Epithelial cell of esophagus (primary cell): ENCODE measurements around the gene PIP4K2A.

Experiments used
- DNase-seq: peaks from one replicate; pipeline ENCODE4 v3.0.0; 2010; ENCODE audit warnings: low read depth
- H3K4me3 ChIP-seq: 2 replicates; pipeline ENCODE4 v1.5.1; 2011; ENCODE audit warnings: mild to moderate bottlenecking, low read length, control low read depth
- TF ChIP-seq, protein P1 (sequence below): IDR thresholded peaks from 2 replicates; pipeline ENCODE4 v1.5.1; 2011; ENCODE audit warnings: low read depth, mild to moderate bottlenecking, low read length, control low read depth, inconsistent platforms; ENCODE audit not compliant: insufficient read depth; ENCODE audit errors: missing control alignments

PIP4K2A gene

DNA sequence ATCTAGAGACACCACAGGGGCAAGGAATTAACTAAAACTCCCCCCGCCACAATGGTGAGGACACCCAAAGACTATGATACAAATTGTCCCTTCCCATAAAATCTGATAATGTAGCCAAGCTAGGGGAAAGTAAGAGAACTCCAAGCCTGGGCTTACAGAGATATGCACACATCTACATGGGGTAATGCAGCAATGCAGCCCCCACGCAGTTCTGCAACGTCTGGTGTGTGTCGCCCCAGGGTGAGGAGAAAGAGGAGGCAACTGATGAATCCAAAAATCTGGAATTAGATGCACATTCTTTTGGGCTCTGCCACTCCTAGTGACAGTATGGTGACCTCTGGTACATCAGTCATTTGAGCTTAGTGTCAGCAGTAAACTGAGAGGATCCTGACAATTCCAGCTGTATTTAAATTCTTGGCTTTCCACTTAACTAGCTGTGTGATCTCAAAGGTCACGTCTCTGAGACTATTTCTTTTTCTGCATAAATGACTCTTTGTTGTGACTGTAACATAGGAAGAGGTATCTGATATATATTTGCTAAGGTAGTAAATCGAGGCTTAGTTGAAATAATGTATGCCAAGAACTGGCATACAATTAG is 51.5 kb downstream of the PIP4K2A start:
- no peak for DNase-seq

DNA sequence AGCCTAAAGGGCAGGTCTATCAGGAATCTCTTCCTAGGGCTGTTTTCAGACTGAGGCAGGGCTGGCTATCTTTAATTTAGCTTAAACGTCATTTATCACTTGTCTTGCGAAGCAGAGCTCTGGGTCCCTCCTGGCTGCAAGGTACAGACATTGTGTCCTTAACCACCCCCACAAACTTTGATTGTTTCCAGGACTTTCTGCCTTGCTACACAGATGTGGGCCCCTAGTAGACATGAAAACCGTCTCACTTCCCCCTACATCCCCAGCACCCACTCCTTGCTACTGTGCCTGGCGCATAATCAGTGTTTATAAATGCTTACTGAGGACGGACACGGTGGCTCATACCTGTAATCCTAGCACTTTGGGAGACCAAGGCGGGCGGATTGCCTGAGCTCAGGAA is 54.5 kb downstream of the PIP4K2A start:
- no peak overlapping the region for H3K4me3 ChIP-seq
- TF ChIP-seq, protein P1, sequence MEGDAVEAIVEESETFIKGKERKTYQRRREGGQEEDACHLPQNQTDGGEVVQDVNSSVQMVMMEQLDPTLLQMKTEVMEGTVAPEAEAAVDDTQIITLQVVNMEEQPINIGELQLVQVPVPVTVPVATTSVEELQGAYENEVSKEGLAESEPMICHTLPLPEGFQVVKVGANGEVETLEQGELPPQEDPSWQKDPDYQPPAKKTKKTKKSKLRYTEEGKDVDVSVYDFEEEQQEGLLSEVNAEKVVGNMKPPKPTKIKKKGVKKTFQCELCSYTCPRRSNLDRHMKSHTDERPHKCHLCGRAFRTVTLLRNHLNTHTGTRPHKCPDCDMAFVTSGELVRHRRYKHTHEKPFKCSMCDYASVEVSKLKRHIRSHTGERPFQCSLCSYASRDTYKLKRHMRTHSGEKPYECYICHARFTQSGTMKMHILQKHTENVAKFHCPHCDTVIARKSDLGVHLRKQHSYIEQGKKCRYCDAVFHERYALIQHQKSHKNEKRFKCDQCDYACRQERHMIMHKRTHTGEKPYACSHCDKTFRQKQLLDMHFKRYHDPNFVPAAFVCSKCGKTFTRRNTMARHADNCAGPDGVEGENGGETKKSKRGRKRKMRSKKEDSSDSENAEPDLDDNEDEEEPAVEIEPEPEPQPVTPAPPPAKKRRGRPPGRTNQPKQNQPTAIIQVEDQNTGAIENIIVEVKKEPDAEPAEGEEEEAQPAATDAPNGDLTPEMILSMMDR, result no peak
- DNase-seq, result no peak

More for the DNA sequence above, 51.5 kb downstream of the PIP4K2A start:
- no peak overlapping the region for H3K4me3 ChIP-seq
- TF ChIP-seq, protein P1, result no peak

- DNase-seq, result no peak
- no peak overlapping the region for H3K4me3 ChIP-seq
- TF ChIP-seq, protein P1, result no peak
Measured at GRCh38 chr10:22658745-22659410, 55.5 kb downstream of the PIP4K2A start.

DNA sequence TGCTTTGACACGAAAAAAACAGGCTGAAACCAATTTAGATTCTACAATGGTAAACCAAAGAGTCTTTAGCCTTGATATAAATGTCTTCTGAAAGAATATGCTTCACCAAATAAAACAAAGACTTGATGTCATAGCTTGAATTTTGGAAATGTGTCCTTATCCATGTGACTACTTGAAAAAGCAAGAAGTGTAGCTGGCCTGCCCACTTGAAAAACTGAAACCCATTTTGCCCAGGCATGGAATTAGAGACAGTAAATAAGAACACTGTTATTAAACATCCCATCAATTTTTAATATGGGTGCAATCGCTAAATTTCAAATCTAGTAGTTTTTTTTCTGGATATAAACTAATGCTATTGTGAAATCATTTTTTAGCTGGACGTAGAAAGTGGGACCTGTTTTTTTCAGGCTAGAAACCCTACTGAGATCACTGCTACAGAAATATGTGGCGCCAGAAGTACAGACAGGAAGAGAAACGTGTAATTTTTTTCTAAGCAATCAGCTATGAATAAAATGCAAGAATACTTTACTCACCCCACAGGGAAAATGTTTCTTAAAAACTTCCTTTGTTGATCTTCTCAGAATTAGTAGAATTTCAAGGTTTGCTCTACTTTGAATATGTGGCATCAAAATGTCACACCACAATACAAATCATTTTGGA is 56.7 kb downstream of the PIP4K2A start:
- TF ChIP-seq, protein P1, result no peak
- no peak overlapping the region for H3K4me3 ChIP-seq
- no peak for DNase-seq

DNA sequence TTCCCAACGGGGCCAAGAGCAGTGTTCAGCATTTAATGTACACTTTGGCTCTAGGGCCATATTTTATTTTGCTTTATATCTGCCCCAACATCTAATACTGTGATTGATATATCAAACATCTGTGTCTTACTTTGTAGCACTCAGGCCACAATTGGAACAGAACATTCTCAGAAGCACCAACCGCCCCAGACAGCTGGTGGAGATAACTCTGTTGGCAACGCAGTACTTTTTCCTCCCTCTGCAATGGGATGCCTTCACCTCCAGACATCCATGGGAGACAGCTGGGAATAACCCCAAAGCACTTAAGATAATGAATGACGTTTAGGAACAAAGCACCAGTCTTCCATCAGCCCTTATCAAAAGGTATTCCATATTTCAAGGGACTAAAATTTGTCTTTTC is 57.4 kb downstream of the PIP4K2A start:
- TF ChIP-seq, protein P1, result no peak
- DNase-seq, result no peak
- H3K4me3 ChIP-seq, result no peak overlapping the region

- H3K4me3 ChIP-seq, result no peak overlapping the region
- DNase-seq, result no peak
- TF ChIP-seq, protein P1, result no peak
Measured at GRCh38 chr10:22656036-22656435, 58.3 kb downstream of the PIP4K2A start.
